Vagina (tissue), 2 donors: Measurements from ENCODE around the gene PIWIL1. TPM values are rescaled to one million over a fixed set of nuclear protein-coding genes. Genes with fewer than 3 reads are reported as not detected.

Source experiments
- DNase-seq, 2 donors: peaks; one replicate each; pipeline ENCODE4 v3.0.0-alpha.2; 2017; ENCODE audit errors: extremely low spot score in 2 of 2
- H3K27ac ChIP-seq: fragments of 200-600 bp; sonication (generic); one replicate; pipeline ENCODE4 v1.5.1; 2019
- H3K27me3 ChIP-seq: fragments of 200-600 bp; sonication (generic); one replicate; pipeline ENCODE4 v1.5.1; 2019
- H3K36me3 ChIP-seq, 2 donors: fragments of 200-600 bp; sonication (generic); one replicate each; pipeline ENCODE4 v1.5.1; 2017 to 2019
- H3K4me1 ChIP-seq: fragments of 200-600 bp; sonication (generic); one replicate; pipeline ENCODE4 v1.5.1; 2019
- H3K4me3 ChIP-seq, 2 donors: fragments of 200-600 bp; sonication (generic); 1 replicate in 1 of 2; 2 replicates in 1 of 2; pipeline ENCODE4 v1.5.1; 2016 to 2019
- H3K9me3 ChIP-seq: fragments of 200-600 bp; sonication (generic); one replicate; pipeline ENCODE4 v1.5.1; 2019
- POLR2A ChIP-seq, 2 donors: fragments of 450-650 bp; IDR thresholded peaks; one replicate each; pipeline ENCODE4 v1.6.1; 2017; ENCODE audit warnings: antibody characterized with exemption in 2 of 2, mild to moderate bottlenecking in 2 of 2, moderate library complexity in 2 of 2
- POLR2AphosphoS5 ChIP-seq, 2 donors: sonication (generic); formaldehyde crosslinking; IDR thresholded peaks; one replicate each; pipeline ENCODE4 v1.9.0; 2017; ENCODE audit warnings: antibody characterized with exemption in 2 of 2, mild to moderate bottlenecking in 2 of 2, low read depth in 1 of 2; ENCODE audit not compliant: insufficient read depth in 1 of 2
- intact Hi-C: fragments of 100-400 bp; cut with DNase I; formaldehyde crosslinking; loops from one replicate; pipeline ENCODE4 v1.15.1; 2023
- total RNA-seq: library from RNA; depleted of rRNA; stranded (reverse); fragments of >200 nt; gene quantifications from one replicate; pipeline ENCODE4 v1.2.3, GENCODE V29; 2016
- TF ChIP-seq, protein P1 (sequence below), 3 experiments: fragments of 450-650 bp in 2 of 3; fragments of 200-600 bp in 1 of 3; sonication (generic) in 1 of 3; IDR thresholded peaks; one replicate each; pipeline ENCODE4 v1.5.1; 2017 to 2019; ENCODE audit warnings: antibody characterized with exemption in 3 of 3, mild to moderate bottlenecking in 2 of 3, moderate library complexity in 2 of 3

PIWIL1 gene
- total RNA-seq, 1 donor from 2014 or later, result not detected

DNA sequence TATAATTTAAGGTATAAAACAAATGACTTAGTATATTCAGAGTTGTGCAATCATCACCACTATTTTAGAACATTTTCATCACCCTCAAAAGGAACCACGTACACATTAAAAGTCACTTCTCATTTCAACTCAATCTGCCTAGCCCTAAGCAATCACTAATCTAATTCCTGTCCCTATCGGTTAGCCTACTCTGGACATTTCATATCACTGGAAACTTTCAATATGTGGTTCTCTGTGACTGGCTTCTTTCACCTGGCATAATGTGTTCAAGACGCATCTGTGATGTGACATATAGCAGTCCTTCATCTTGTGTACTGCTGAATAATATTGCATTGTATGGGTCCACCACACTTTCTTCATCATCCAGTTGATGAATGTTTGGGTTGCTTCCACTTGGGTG, 15.4 kb upstream of the PIWIL1 start:
- no peaks in the 10 kb centered on the region for H3K27me3 ChIP-seq
- intact Hi-C loops, result no loop called here
- no peak overlapping the region for H3K27ac ChIP-seq
- H3K36me3 ChIP-seq, result no peaks in the 10 kb centered on the region
- TF ChIP-seq POLR2AphosphoS5 (IDR thresholded peaks at IDR 0.05; ENCODE audit: insufficient read depth in 1 of 2, low read depth in 1 of 2) (no peak), POLR2A (IDR thresholded peaks at IDR 0.05) (no peak)
- TF ChIP-seq, protein P1, sequence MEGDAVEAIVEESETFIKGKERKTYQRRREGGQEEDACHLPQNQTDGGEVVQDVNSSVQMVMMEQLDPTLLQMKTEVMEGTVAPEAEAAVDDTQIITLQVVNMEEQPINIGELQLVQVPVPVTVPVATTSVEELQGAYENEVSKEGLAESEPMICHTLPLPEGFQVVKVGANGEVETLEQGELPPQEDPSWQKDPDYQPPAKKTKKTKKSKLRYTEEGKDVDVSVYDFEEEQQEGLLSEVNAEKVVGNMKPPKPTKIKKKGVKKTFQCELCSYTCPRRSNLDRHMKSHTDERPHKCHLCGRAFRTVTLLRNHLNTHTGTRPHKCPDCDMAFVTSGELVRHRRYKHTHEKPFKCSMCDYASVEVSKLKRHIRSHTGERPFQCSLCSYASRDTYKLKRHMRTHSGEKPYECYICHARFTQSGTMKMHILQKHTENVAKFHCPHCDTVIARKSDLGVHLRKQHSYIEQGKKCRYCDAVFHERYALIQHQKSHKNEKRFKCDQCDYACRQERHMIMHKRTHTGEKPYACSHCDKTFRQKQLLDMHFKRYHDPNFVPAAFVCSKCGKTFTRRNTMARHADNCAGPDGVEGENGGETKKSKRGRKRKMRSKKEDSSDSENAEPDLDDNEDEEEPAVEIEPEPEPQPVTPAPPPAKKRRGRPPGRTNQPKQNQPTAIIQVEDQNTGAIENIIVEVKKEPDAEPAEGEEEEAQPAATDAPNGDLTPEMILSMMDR (IDR thresholded peaks at IDR 0.05), result no peak
- H3K4me3 ChIP-seq, result no peak overlapping the region
- H3K4me1 ChIP-seq, result no peaks in the 10 kb centered on the region
- no peaks in the 10 kb centered on the region for H3K9me3 ChIP-seq
- no peak for DNase-seq

DNA sequence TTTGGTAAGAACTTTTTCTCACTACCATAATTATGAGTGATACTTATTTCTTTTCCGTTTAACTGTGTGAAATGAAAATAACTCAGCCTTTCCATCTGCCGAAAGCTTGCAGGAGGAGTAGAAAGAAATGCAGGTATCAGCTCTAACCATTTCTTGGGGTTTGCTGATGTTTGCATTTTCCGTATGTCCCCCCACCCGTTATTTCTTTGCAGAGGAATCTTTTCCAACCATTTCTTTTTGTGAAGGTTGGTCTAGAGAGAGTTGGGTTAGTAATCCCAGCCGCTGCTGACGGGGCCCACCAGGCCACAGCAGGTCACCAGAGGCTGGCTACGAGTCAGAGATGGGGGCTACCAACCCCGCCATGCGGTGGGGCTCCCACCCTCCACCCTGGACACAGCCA, 7.0 kb upstream of the PIWIL1 start:
- TF ChIP-seq POLR2A (IDR thresholded peaks at IDR 0.05), result no peak
- TF ChIP-seq POLR2AphosphoS5 (IDR thresholded peaks at IDR 0.05; ENCODE audit: insufficient read depth in 1 of 2, low read depth in 1 of 2), result no peak

DNA sequence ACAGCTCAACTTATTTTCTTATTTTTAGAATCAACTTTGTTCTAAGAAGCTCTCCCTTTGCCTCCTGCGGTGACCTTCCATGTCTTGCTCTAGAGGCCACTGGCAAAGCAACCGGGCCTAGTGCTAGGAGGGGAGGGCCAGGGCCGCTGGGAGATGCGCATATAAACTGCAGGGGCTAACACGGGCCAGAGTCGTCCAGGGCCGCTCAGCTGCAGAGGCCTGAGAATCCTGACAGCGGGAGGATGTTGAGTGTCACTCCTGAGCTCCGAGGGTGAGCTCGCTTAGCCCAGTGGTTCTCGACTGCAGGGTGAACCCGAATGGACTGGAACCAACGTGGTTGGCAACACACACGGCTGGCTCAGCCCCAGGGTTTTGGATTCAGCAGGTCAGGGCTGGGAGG, 6.5 kb upstream of the PIWIL1 start:
- Histone ChIP-seq H3K4me1 (no peaks in the 10 kb centered on the region), H3K36me3 (no peaks in the 10 kb centered on the region), H3K4me3 (no peak overlapping the region), H3K27me3 (no peaks in the 10 kb centered on the region), H3K27ac (no peak overlapping the region), H3K9me3 (no peaks in the 10 kb centered on the region)
- TF ChIP-seq POLR2A (IDR thresholded peaks at IDR 0.05), result no peak
- TF ChIP-seq, protein P1 (IDR thresholded peaks at IDR 0.05), result no peak
- no peak for DNase-seq
- intact Hi-C loops, result no loop called here

More for the DNA sequence above, 7.0 kb upstream of the PIWIL1 start:
- Histone ChIP-seq H3K4me3 (no peak overlapping the region), H3K4me1 (no peaks in the 10 kb centered on the region), H3K9me3 (no peaks in the 10 kb centered on the region), H3K27ac (no peak overlapping the region), H3K36me3 (no peaks in the 10 kb centered on the region), H3K27me3 (no peaks in the 10 kb centered on the region)
- intact Hi-C loops, result no loop called here
- no peak for DNase-seq

DNA sequence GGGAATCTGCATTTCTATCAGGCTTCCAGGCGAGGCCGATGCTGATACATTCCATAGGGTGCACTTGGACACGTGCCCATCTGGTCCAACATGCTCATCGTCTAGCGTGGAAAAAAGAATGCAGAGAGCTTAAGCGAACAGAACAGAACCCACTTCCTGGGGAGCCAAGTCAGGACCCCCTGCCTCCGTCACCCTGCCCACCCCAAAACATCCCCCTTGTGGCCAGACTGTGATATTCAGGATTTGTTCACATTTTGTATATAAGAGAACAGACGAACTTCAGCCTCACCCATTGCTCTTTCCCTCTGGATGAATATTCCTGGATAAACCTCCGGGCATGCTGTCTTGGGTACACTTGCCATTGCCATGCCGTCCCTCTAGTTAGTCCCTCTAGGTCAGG, 4.3 kb upstream of the PIWIL1 start:
- no peaks in the 10 kb centered on the region for H3K36me3 ChIP-seq
- intact Hi-C loops, result no loop called here
- no peaks in the 10 kb centered on the region for H3K27me3 ChIP-seq

DNA sequence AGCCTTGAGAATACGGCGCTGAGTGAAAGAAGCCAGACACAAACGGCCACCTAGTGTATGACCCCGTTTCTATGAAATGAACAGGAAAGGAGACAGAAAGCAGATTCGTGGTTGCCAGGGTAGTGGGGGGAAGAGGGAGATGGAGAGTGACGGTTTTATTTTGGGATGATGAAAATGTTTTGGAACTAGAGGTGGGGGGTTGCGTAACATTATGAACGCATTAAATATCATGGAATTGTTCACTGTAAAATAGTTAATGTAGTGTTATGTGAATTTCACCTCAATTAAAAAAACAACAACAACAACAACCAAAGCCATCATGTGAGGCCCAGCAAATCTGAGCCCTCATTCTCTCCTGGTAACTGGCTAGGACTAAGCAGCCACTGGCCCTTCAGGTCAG, 3.3 kb upstream of the PIWIL1 start:
- no peak for TF ChIP-seq POLR2AphosphoS5 (IDR thresholded peaks at IDR 0.05; ENCODE audit: insufficient read depth in 1 of 2, low read depth in 1 of 2)
- TF ChIP-seq, protein P1 (IDR thresholded peaks at IDR 0.05), result no peak
- no peak for TF ChIP-seq POLR2A (IDR thresholded peaks at IDR 0.05)
- no peak for DNase-seq
- Histone ChIP-seq H3K4me1 (peaks cover 5% of the 10 kb centered on the region), H3K4me3 (no peak overlapping the region), H3K9me3 (no peaks in the 10 kb centered on the region), H3K27me3 (peaks cover 3% of the 10 kb centered on the region), H3K36me3 (no peaks in the 10 kb centered on the region), H3K27ac (no peak overlapping the region)
- intact Hi-C loops, result no loop called here

More for the DNA sequence above, 4.3 kb upstream of the PIWIL1 start:
- no peak for DNase-seq
- no peaks in the 10 kb centered on the region for H3K9me3 ChIP-seq
- TF ChIP-seq POLR2AphosphoS5 (IDR thresholded peaks at IDR 0.05; ENCODE audit: insufficient read depth in 1 of 2, low read depth in 1 of 2) (no peak), POLR2A (IDR thresholded peaks at IDR 0.05) (no peak)
- TF ChIP-seq, protein P1 (IDR thresholded peaks at IDR 0.05), result no peak
- no peak overlapping the region for H3K4me3 ChIP-seq
- no peaks in the 10 kb centered on the region for H3K4me1 ChIP-seq
- no peak overlapping the region for H3K27ac ChIP-seq

DNA sequence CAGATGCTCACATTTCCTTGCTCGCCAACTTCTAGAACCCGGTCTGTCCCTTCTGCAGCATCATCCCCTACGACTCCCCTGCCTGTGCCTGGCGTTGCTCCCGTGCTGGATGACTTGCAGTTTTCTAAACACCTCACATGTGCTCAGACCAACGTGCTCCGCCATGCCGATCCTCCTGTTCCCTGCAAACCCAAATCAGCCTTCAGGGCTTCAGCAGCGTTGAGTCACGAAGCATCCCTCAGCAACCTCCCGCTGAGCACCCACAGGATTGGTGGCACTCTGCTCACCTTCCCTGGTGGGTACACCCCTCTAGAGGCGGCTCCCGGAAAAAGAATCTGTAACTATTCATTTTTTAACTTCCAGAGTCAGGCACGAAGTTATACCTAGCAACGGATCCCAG, 2.8 kb upstream of the PIWIL1 start:
- Histone ChIP-seq H3K36me3 (no peaks in the 10 kb centered on the region), H3K9me3 (no peaks in the 10 kb centered on the region), H3K4me3 (no peak overlapping the region), H3K27me3 (peaks cover 3% of the 10 kb centered on the region), H3K27ac (no peak overlapping the region), H3K4me1 (peaks cover 5% of the 10 kb centered on the region)
- intact Hi-C loops, result no loop called here
- no peak for TF ChIP-seq POLR2AphosphoS5 (IDR thresholded peaks at IDR 0.05; ENCODE audit: insufficient read depth in 1 of 2, low read depth in 1 of 2)
- TF ChIP-seq, protein P1 (IDR thresholded peaks at IDR 0.05), result no peak
- no peak for TF ChIP-seq POLR2A (IDR thresholded peaks at IDR 0.05)
- DNase-seq, result no peak
